K562 (cell line): ENCODE data around the gene WDR1. TPM values are rescaled to one million over a fixed set of nuclear protein-coding genes. Genes with fewer than 3 reads are reported as not detected.

ENCODE experiments used
- ATAC-seq: fragments of 200-7000 bp; cut with Tn5 transposase; 3 replicates; pipeline ENCODE4 v1.9.1; 2020; ENCODE audit warnings: moderate library complexity
- BruUV-seq: library from RNA; stranded (reverse); fragments of 400-500 nt; replicated peaks from 2 replicates; lab custom pipeline; 2021; lab: Mats Ljungman, UMichigan
- CTCF ChIA-PET: fragments of 300-600 bp; formaldehyde crosslinking; extraction: SDS; loops from one replicate; lab custom pipeline; 2021; ENCODE audit warnings: low intra/inter-chr PET ratio; lab: Yijun Ruan, JAX
- POLR2A ChIA-PET: fragments of 300-600, 350-650 bp; sonication (Branson Sonifier 250); formaldehyde crosslinking; extraction: SDS; loops from one replicate; lab custom pipeline; 2021; ENCODE audit warnings: antibody characterized with exemption, inconsistent platforms; lab: Yijun Ruan, JAX
- DNase-seq, 4 experiments: peaks; one replicate each; pipeline versions ENCODE4 v3.0.0 to v3.0.0-alpha.2; 2011 to 2018; ENCODE audit warnings: low spot score in 3 of 4, mixed read lengths in 3 of 4; ENCODE audit errors: extremely low read depth in 1 of 4
- FAIRE-seq: peaks from 2 replicates; lab custom pipeline; 2011; peaks lifted over from hg19 to GRCh38; lab: Jason Lieb, UNC
- H2AFZ ChIP-seq: 2 replicates; pipeline ENCODE4 v1.6.0; 2011; ENCODE audit warnings: low read depth, low read length, control low read depth, inconsistent platforms
- H3K27ac ChIP-seq: fragments of 200-600 bp; 3 replicates; pipeline ENCODE4 v1.8.0; 2011; ENCODE audit warnings: low read depth, mild to moderate bottlenecking, control low read depth, inconsistent platforms, low read length, moderate library complexity, mixed read lengths; ENCODE audit errors: extremely low read depth
- H3K27me3 ChIP-seq, 2 experiments: fragments of 300-600 bp in 1 of 2; 2 replicates in 1 of 2; 3 replicates in 1 of 2; pipeline versions ENCODE4 v1.6.0 to v1.8.0; 2011; ENCODE audit warnings: inconsistent platforms in 2 of 2, low read length in 2 of 2, mild to moderate bottlenecking in 1 of 2, mixed read lengths in 1 of 2, moderate library complexity in 1 of 2; ENCODE audit not compliant: control insufficient read depth in 2 of 2, insufficient read depth in 2 of 2
- H3K36me3 ChIP-seq: fragments of 300-600 bp; 3 replicates; pipeline ENCODE4 v1.8.0; 2011; ENCODE audit warnings: mild to moderate bottlenecking, low read length, inconsistent platforms; ENCODE audit not compliant: control insufficient read depth, insufficient read depth
- H3K4me1 ChIP-seq, 2 experiments: fragments of 200-600 bp in 1 of 2; replicated peaks in 1 of 2; 2 replicates in 1 of 2; 3 replicates in 1 of 2; pipeline versions ENCODE4 v1.5.1 to v1.8.0; 2011; ENCODE audit warnings: inconsistent platforms in 2 of 2, low read length in 2 of 2, mild to moderate bottlenecking in 1 of 2, mixed read lengths in 1 of 2, moderate library complexity in 1 of 2; ENCODE audit not compliant: control insufficient read depth in 2 of 2, insufficient read depth in 2 of 2
- H3K4me2 ChIP-seq: 2 replicates; pipeline ENCODE4 v1.6.1; 2011; ENCODE audit warnings: low read length, control low read depth, inconsistent platforms, mixed read lengths; ENCODE audit not compliant: insufficient read depth
- H3K4me3 ChIP-seq: fragments of 200-600 bp; sonication (generic), shearing (Covaris generic); 2 replicates; pipeline ENCODE4 v1.5.1; 2016; ENCODE audit warnings: control low read depth, inconsistent platforms
- H3K79me2 ChIP-seq: fragments of 200-600 bp; 3 replicates; pipeline ENCODE4 v1.8.0; 2011; ENCODE audit warnings: low read length, inconsistent platforms; ENCODE audit not compliant: control insufficient read depth, insufficient read depth
- H3K9ac ChIP-seq, 2 experiments: 2 replicates each; pipeline versions ENCODE4 v1.6.0 to v1.6.1; 2011; ENCODE audit warnings: low read depth in 2 of 2, low read length in 2 of 2, control low read depth in 1 of 2, inconsistent platforms in 1 of 2, mild to moderate bottlenecking in 1 of 2, mixed read lengths in 1 of 2; ENCODE audit not compliant: insufficient read depth in 1 of 2
- H3K9me1 ChIP-seq: one replicate; pipeline ENCODE4 v1.6.0; 2011; ENCODE audit warnings: inconsistent platforms, mild to moderate bottlenecking, low read length, moderate library complexity; ENCODE audit not compliant: control insufficient read depth, insufficient read depth
- H3K9me3 ChIP-seq: replicated peaks from 2 replicates; pipeline ENCODE4 v1.5.1; 2011; ENCODE audit warnings: low read depth, low read length, inconsistent platforms; ENCODE audit not compliant: control insufficient read depth, insufficient read depth
- H4K20me1 ChIP-seq: replicated peaks from 2 replicates; pipeline ENCODE4 v1.6.1; 2011; ENCODE audit warnings: low read length, inconsistent platforms, mixed read lengths; ENCODE audit not compliant: control insufficient read depth, insufficient read depth
- CC2D1A ChIP-seq: fragments of 450-650 bp; IDR thresholded peaks from 2 replicates; pipeline ENCODE4 v1.6.1; 2017; ENCODE audit warnings: mild to moderate bottlenecking
- FIP1L1 ChIP-seq: fragments of 200-400 bp; formaldehyde crosslinking; IDR thresholded peaks from 2 replicates; pipeline ENCODE4 v1.6.1; 2018; ENCODE audit warnings: mild to moderate bottlenecking, low read depth, low read length; ENCODE audit not compliant: poor library complexity, severe bottlenecking
- FOXJ3 ChIP-seq: sonication (generic); formaldehyde crosslinking; IDR thresholded peaks from 2 replicates; pipeline ENCODE4 v1.4.0; 2020; ENCODE audit warnings: mild to moderate bottlenecking, missing genetic modification reagents
- FOXK2 ChIP-seq, 2 experiments: fragments of 450-650 bp; IDR thresholded peaks in 1 of 2; conservative IDR thresholded peaks in 1 of 2; 2 replicates each; pipeline ENCODE4 v1.6.1; 2016; ENCODE audit warnings: low read depth in 2 of 2, mild to moderate bottlenecking in 1 of 2
- KDM2B ChIP-seq: fragments of 250-450 bp; sonication (Bioruptor Pico); IDR thresholded peaks from 2 replicates; pipeline ENCODE4 v1.8.0; 2021; ENCODE audit warnings: mild to moderate bottlenecking, moderate library complexity
- MBD2 ChIP-seq: sonication (generic); IDR thresholded peaks from 2 replicates; pipeline ENCODE4 v1.6.1; 2016; ENCODE audit warnings: low read depth, borderline replicate concordance
- MEF2D ChIP-seq: conservative IDR thresholded peaks from 2 replicates; pipeline ENCODE4 v1.6.1; 2016; ENCODE audit warnings: low read depth, missing genetic modification characterization, missing compliant biosample characterization
- MIER1 ChIP-seq: fragments of 450-650 bp; IDR thresholded peaks from 2 replicates; pipeline ENCODE4 v1.6.1; 2016; ENCODE audit warnings: antibody characterized with exemption, mild to moderate bottlenecking, low read depth
- PML ChIP-seq: IDR thresholded peaks from 2 replicates; pipeline ENCODE4 v1.6.1; 2012; ENCODE audit warnings: low read length, inconsistent platforms
- PURB ChIP-seq: sonication (generic); formaldehyde crosslinking; IDR thresholded peaks from 2 replicates; pipeline ENCODE4 v1.9.0; 2021; ENCODE audit warnings: low read depth, mild to moderate bottlenecking, missing genetic modification reagents
- RB1 ChIP-seq: fragments of 450-650 bp; IDR thresholded peaks from 2 replicates; pipeline ENCODE4 v1.6.1; 2017; ENCODE audit warnings: low read depth, mild to moderate bottlenecking
- TAL1 ChIP-seq: fragments of 450-650 bp; IDR thresholded peaks from 2 replicates; pipeline ENCODE4 v1.6.1; 2016; ENCODE audit warnings: mild to moderate bottlenecking
- ZC3H4 ChIP-seq: sonication (generic); formaldehyde crosslinking; IDR thresholded peaks from 2 replicates; pipeline ENCODE4 v1.9.0; 2021; ENCODE audit warnings: missing genetic modification reagents, borderline replicate concordance
- ZNF24 ChIP-seq: fragments of 450-650 bp; IDR thresholded peaks from 2 replicates; pipeline ENCODE4 v1.6.1; 2016
- ZNF589 ChIP-seq: fragments of 200-800 bp; sonication (Bioruptor generic); IDR thresholded peaks from 2 replicates; pipeline ENCODE4 v1.6.1; 2016; ENCODE audit warnings: low read depth, missing genetic modification characterization, missing compliant biosample characterization
- ZNF75A ChIP-seq: fragments of 450-650 bp; formaldehyde crosslinking; IDR thresholded peaks from 2 replicates; pipeline ENCODE4 v1.4.0; 2020; ENCODE audit warnings: mild to moderate bottlenecking
- WGBS: fragments of 100-300 bp; shearing (Covaris generic); methylation state at CpG from one replicate; pipeline ENCODE4 v1.1.6; 2016; ENCODE audit warnings: low coverage, mixed read lengths; ENCODE audit not compliant: insufficient coverage; ENCODE audit errors: missing lambda C conversion rate; 5-methylcytosine and 5-hydroxymethylcytosine counted together
- in situ Hi-C: fragments of 300-500 bp; cut with MboI; formaldehyde crosslinking; loops from 4 replicates; pipeline ENCODE4 v1.15.0; 2018; ENCODE audit warnings: inconsistent platforms, mixed read lengths
- intact Hi-C: fragments of 100-400 bp; cut with micrococcal nuclease; formaldehyde crosslinking; loops from 2 replicates; pipeline ENCODE4 v1.14.2; 2022
- polyA plus RNA-seq, 8 experiments: library from polyadenylated mRNA; depleted of rRNA in 4 of 8; stranded (reverse) in 5 of 8; unstranded in 3 of 8; fragments of >200 nt; fragmentation: Nextera tagmentation in 2 of 8; fragmentation: Illumina TruSeq in 1 of 8; extraction: Ambion mirVana in 2 of 8; extraction: Trizol in 1 of 8; gene quantifications; 2 replicates each; pipeline versions ENCODE4 v1.2.1 to v1.2.3, GENCODE V29; 2011 to 2014; ENCODE audit warnings: inconsistent platforms in 1 of 8, missing spikeins in 1 of 8
- total RNA-seq, 7 experiments: library from RNA; depleted of rRNA in 6 of 7; stranded (reverse); fragments of >200 nt in 6 of 7; fragmentation: Illumina TruSeq in 2 of 7; extraction: Trizol in 2 of 7; gene quantifications; 2 replicates each; pipeline versions ENCODE4 v1.2.1 to v1.2.3, GENCODE V29; 2011 to 2021; ENCODE audit warnings: low replicate concordance in 1 of 7
- TF ChIP-seq, protein P1 (sequence below): fragments of 250-450 bp; sonication (Bioruptor Pico); IDR thresholded peaks from 2 replicates; pipeline ENCODE4 v1.6.1; 2021; ENCODE audit warnings: mild to moderate bottlenecking
- TF ChIP-seq, protein P2 (sequence below): fragments of 150-350 bp; IDR thresholded peaks from 2 replicates; pipeline ENCODE4 v1.6.1; 2014; ENCODE audit warnings: low read depth, mild to moderate bottlenecking, low read length, borderline replicate concordance
- TF ChIP-seq, protein P3 (sequence below): fragments of 200-800 bp; sonication (Bioruptor generic); IDR thresholded peaks from 2 replicates; pipeline ENCODE4 v1.6.1; 2017; ENCODE audit warnings: missing genetic modification characterization, missing compliant biosample characterization

Gene WDR1
- total and polyA plus RNA-seq, 9 of the 15 experiments (the other 6 are each of a cell fraction or from before 2014, with no cell fraction given) = 16.1 to 213 (median 125) TPM

DNA sequence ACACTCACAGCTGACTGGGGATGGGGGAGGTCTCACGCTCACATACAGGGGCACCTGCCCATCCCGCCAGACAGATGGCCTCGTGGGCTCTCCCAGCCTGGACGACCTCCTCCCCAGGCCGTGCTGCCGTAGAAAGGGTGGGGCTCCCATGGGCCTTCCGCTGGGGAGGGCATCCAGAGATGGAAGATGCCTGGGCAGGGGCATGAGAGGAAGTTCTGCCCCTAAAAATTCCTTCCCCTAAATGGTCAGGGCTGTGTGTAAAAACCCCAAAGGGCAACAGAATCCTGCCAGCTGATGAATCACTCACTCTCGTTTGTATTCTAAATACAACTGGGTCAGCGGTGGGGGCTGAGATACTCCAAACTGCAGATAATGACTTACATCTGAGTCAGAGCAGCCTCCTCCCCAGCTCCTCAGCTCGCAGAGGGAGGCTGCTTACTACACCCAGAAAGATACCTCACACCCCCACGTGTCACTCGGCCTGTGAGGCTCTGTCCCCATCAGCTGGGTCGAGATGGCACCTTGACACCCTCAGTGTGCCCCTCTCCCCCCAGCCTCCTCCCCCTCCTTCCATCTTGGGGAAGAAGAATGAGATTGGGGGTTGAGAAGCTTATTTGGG, 10.1 kb downstream of the WDR1 start:
- Histone ChIP-seq H3K79me2 (peaks cover 96% of the 10 kb centered on the region), H2AFZ (no peak overlapping the region), H3K4me1 (peaks cover 28 to 30% of the 10 kb centered on the region in 2 experiments), H3K36me3 (peaks cover 94% of the 10 kb centered on the region; the same call in 2 of the 3 replicates), H3K4me2 (peak overlapping the region; percentile 36), H3K27me3 (no peaks in the 10 kb centered on the region), H3K9me3 (no peaks in the 10 kb centered on the region), H3K9ac (peak overlapping the region; percentile 21 to 60; a peak in 3 of 4 replicates), H3K9me1 (peaks cover 32% of the 10 kb centered on the region), H4K20me1 (peaks cover 73% of the 10 kb centered on the region), H3K4me3 (no peak overlapping the region), H3K27ac (peak overlapping the region; percentile 68; the same call in 2 of the 3 replicates)
- peak in 3 of 4 experiments; percentile 49 to 87 (median 84) for DNase-seq
- peak; percentile 93 for FAIRE-seq
- BruUV-seq = no TSS peak
- intact Hi-C loops (no loop called here), in situ Hi-C loops (no loop called here)
- 21% methylated on average over 10 of the region's 13 CpGs for WGBS
- CTCF ChIA-PET = no interaction called here
- POLR2A ChIA-PET = interaction anchor here (0.6 to 7.5 kb wide), 6 partner anchors 11 to 224 kb away, joined by 3 to 135 read pairs (median 3); partner anchors contain the start of gene WDR1
- ATAC-seq = peak; percentile 81
- TF ChIP-seq MIER1 (no peak), FOXJ3 (no peak), PML (no peak), RB1 (no peak), FOXK2 (conservative IDR thresholded peaks at IDR 0.05 in 1 of 2, IDR thresholded peaks at IDR 0.05 in 1 of 2; ENCODE audit: low read depth in 2 of 2) (no peak), CC2D1A (no peak), PURB (CRISPR knock-in tag) (no peak), MBD2 (no peak), ZNF75A (CRISPR knock-in tag) (no peak), FIP1L1 (no peak), TAL1 (no peak), ZNF24 (no peak), ZNF589 (no peak), KDM2B (CRISPR knock-in tag) (no peak), ZC3H4 (CRISPR knock-in tag) (no peak), MEF2D (no peak)
- TF ChIP-seq, protein P1, sequence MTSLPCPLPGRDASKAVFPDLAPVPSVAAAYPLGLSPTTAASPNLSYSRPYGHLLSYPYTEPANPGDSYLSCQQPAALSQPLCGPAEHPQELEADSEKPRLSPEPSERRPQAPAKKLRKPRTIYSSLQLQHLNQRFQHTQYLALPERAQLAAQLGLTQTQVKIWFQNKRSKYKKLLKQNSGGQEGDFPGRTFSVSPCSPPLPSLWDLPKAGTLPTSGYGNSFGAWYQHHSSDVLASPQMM = no peak
- TF ChIP-seq, protein P2, sequence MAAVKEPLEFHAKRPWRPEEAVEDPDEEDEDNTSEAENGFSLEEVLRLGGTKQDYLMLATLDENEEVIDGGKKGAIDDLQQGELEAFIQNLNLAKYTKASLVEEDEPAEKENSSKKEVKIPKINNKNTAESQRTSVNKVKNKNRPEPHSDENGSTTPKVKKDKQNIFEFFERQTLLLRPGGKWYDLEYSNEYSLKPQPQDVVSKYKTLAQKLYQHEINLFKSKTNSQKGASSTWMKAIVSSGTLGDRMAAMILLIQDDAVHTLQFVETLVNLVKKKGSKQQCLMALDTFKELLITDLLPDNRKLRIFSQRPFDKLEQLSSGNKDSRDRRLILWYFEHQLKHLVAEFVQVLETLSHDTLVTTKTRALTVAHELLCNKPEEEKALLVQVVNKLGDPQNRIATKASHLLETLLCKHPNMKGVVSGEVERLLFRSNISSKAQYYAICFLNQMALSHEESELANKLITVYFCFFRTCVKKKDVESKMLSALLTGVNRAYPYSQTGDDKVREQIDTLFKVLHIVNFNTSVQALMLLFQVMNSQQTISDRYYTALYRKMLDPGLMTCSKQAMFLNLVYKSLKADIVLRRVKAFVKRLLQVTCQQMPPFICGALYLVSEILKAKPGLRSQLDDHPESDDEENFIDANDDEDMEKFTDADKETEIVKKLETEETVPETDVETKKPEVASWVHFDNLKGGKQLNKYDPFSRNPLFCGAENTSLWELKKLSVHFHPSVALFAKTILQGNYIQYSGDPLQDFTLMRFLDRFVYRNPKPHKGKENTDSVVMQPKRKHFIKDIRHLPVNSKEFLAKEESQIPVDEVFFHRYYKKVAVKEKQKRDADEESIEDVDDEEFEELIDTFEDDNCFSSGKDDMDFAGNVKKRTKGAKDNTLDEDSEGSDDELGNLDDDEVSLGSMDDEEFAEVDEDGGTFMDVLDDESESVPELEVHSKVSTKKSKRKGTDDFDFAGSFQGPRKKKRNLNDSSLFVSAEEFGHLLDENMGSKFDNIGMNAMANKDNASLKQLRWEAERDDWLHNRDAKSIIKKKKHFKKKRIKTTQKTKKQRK = no peak
- TF ChIP-seq, protein P3, sequence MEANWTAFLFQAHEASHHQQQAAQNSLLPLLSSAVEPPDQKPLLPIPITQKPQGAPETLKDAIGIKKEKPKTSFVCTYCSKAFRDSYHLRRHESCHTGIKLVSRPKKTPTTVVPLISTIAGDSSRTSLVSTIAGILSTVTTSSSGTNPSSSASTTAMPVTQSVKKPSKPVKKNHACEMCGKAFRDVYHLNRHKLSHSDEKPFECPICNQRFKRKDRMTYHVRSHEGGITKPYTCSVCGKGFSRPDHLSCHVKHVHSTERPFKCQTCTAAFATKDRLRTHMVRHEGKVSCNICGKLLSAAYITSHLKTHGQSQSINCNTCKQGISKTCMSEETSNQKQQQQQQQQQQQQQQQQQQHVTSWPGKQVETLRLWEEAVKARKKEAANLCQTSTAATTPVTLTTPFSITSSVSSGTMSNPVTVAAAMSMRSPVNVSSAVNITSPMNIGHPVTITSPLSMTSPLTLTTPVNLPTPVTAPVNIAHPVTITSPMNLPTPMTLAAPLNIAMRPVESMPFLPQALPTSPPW (CRISPR knock-in tag) = peak; percentile 72
